HL-60 (cell line): ENCODE data around the gene FKBP15.

Experiments used
- DNase-seq, 2 experiments: peaks; one replicate each; pipeline ENCODE4 v3.0.0-alpha.2; 2010 to 2020; ENCODE audit warnings: low read depth in 1 of 2, low spot score in 1 of 2
- H3K27ac ChIP-seq: fragments of 250-450 bp; sonication (Bioruptor Pico); replicated peaks from 2 replicates; pipeline ENCODE4 v1.5.1; 2020; ENCODE audit warnings: mild to moderate bottlenecking, moderate library complexity
- H3K27me3 ChIP-seq: fragments of 250-450 bp; sonication (Bioruptor Pico); 2 replicates; pipeline ENCODE4 v1.5.1; 2021; ENCODE audit warnings: mild to moderate bottlenecking, moderate library complexity; ENCODE audit not compliant: insufficient read depth, poor library complexity, severe bottlenecking
- H3K4me3 ChIP-seq: replicated peaks from 2 replicates; pipeline ENCODE4 v1.5.1; 2011; ENCODE audit warnings: mild to moderate bottlenecking, control low read depth, low read length; ENCODE audit not compliant: insufficient read depth
- GABPA ChIP-seq: IDR thresholded peaks from 2 replicates; pipeline ENCODE4 v1.6.1; 2012; ENCODE audit warnings: low read depth
- POLR2AphosphoS5 ChIP-seq: IDR thresholded peaks from 2 replicates; pipeline ENCODE4 v1.6.1; 2012; ENCODE audit warnings: low read depth
- SPI1 ChIP-seq: IDR thresholded peaks from 2 replicates; pipeline ENCODE4 v1.6.1; 2012; ENCODE audit warnings: low read depth, mild to moderate bottlenecking, borderline replicate concordance
- TF ChIP-seq, protein P1 (sequence below): IDR thresholded peaks from one replicate; pipeline ENCODE4 v1.5.1; 2011; ENCODE audit warnings: low read length, control low read depth, inconsistent platforms; ENCODE audit not compliant: insufficient read depth
- TF ChIP-seq, protein P2 (sequence below): IDR thresholded peaks from 2 replicates; pipeline ENCODE4 v1.6.1; 2012; ENCODE audit warnings: low read depth; ENCODE audit not compliant: insufficient replicate concordance

Gene FKBP15

DNA sequence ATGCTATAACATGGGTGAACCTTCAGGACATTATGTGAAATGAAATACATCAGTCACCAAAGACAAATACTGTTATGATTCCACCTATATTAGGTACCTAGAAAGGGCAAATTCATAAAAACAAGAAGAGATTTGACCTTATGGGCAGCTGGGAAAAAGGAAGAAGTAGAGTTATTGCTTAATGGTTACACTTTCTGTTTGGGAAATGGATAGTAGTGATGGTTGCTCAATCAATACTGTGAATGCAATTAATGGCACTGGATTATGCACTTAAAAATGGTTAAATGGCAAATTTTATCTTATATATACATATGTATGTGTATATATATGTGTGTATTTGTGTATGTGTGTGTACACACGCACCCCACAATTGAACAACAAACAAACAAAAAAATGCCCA is 15.2 kb downstream of the FKBP15 start:
- Histone ChIP-seq H3K27me3 (no peaks in the 10 kb centered on the region), H3K27ac (no peak overlapping the region), H3K4me3 (no peak overlapping the region)
- DNase-seq = peak; percentile 4 to 34
- TF ChIP-seq SPI1 (0 out of 2 replicates have a peak, but pooled peaks have one; percentile 3), GABPA (no peak)

DNA sequence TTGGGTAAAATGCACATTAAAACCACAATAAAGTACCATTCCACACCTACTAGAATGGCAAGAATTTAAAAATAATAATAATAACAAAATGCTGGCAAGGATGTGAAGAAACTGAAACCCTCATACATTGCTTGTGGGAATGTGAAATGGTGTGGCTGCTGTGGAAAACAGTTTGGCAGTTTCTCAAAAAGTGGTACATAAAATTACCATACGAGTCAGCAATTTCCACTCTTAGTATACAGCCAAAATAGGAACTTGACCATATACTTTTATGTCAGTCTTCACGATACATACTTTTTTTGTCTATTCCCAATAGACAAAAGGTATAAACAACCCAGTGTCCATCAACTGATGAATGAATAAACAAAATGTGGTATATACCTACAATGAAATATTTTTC is 15.6 kb downstream of the FKBP15 start:
- TF ChIP-seq, protein P1, sequence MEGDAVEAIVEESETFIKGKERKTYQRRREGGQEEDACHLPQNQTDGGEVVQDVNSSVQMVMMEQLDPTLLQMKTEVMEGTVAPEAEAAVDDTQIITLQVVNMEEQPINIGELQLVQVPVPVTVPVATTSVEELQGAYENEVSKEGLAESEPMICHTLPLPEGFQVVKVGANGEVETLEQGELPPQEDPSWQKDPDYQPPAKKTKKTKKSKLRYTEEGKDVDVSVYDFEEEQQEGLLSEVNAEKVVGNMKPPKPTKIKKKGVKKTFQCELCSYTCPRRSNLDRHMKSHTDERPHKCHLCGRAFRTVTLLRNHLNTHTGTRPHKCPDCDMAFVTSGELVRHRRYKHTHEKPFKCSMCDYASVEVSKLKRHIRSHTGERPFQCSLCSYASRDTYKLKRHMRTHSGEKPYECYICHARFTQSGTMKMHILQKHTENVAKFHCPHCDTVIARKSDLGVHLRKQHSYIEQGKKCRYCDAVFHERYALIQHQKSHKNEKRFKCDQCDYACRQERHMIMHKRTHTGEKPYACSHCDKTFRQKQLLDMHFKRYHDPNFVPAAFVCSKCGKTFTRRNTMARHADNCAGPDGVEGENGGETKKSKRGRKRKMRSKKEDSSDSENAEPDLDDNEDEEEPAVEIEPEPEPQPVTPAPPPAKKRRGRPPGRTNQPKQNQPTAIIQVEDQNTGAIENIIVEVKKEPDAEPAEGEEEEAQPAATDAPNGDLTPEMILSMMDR = no peak
- no peak for TF ChIP-seq GABPA
- no peak for TF ChIP-seq POLR2AphosphoS5
- TF ChIP-seq, protein P2, sequence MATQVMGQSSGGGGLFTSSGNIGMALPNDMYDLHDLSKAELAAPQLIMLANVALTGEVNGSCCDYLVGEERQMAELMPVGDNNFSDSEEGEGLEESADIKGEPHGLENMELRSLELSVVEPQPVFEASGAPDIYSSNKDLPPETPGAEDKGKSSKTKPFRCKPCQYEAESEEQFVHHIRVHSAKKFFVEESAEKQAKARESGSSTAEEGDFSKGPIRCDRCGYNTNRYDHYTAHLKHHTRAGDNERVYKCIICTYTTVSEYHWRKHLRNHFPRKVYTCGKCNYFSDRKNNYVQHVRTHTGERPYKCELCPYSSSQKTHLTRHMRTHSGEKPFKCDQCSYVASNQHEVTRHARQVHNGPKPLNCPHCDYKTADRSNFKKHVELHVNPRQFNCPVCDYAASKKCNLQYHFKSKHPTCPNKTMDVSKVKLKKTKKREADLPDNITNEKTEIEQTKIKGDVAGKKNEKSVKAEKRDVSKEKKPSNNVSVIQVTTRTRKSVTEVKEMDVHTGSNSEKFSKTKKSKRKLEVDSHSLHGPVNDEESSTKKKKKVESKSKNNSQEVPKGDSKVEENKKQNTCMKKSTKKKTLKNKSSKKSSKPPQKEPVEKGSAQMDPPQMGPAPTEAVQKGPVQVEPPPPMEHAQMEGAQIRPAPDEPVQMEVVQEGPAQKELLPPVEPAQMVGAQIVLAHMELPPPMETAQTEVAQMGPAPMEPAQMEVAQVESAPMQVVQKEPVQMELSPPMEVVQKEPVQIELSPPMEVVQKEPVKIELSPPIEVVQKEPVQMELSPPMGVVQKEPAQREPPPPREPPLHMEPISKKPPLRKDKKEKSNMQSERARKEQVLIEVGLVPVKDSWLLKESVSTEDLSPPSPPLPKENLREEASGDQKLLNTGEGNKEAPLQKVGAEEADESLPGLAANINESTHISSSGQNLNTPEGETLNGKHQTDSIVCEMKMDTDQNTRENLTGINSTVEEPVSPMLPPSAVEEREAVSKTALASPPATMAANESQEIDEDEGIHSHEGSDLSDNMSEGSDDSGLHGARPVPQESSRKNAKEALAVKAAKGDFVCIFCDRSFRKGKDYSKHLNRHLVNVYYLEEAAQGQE = no peak
- Histone ChIP-seq H3K27ac (no peak overlapping the region), H3K4me3 (no peak overlapping the region), H3K27me3 (no peaks in the 10 kb centered on the region)
- no peak for DNase-seq

DNA sequence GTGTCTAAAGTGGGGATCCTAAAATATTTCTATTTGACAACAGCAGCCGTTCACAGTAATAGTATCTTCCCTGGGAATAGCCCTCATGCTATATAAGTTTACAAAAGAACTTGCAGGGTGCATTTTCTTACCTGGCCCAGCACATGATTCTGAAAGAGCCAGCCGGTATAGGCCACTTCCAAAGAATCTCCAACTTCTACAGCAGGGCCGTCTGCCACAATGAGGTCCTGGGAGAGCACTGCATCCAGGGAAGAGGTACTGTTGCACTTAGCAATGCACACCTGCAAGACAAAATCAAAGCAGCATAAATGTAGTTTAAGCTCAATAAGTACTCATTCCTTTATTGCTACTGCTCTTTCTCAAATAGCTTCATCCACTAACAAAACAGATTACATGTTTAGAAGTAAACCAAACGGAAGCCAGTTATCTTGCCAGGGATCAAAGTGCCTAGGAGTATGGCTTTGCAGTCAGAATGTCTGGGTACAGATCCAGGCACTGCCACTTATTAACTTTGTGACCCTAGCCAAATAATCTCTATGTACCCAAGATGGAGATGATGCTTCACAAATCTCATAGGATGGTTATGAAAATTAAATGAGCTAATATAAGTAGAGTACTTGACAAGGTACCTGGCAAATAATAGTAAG is 21.3 kb downstream of the FKBP15 start:
- TF ChIP-seq GABPA (no peak), SPI1 (no peak), POLR2AphosphoS5 (no peak)
- TF ChIP-seq, protein P1 = no peak
- TF ChIP-seq, protein P2 = no peak
- no peak for DNase-seq
- no peak overlapping the region for H3K4me3 ChIP-seq
- H3K27ac ChIP-seq = no peak overlapping the region
- no peaks in the 10 kb centered on the region for H3K27me3 ChIP-seq

DNA sequence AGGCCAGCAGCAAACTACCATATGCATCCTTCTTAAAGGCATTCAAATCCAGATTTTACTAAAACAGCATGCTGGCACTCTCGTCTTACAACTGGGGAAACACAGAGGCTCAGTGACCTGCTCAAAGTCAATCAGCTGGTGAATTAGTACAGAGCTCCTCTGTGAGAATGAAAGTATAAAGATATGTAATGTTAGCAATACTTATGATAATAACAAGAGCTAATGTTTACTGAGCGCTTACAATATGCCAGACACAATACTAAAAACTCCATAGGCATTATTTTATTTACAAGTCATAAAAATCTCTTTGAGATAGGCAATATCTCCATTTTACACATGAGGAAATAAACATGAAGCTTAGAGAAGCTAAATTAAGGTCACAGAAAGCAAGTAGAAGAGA is 28.6 kb downstream of the FKBP15 start:
- no peak for DNase-seq
- no peaks in the 10 kb centered on the region for H3K27me3 ChIP-seq
- no peak overlapping the region for H3K4me3 ChIP-seq
- H3K27ac ChIP-seq = no peak overlapping the region
- TF ChIP-seq POLR2AphosphoS5 (no peak), GABPA (no peak), SPI1 (no peak)
- TF ChIP-seq, protein P2 = no peak
- TF ChIP-seq, protein P1 = no peak
